Measurements from ENCODE around the gene RAE1.

GRCh38 chr20:57335392-57335791, 15.7 kb upstream of the RAE1 start:
- TF ChIP-seq POLR2A (IDR thresholded peaks at IDR 0.05) = no peak
- TF ChIP-seq, protein P1, sequence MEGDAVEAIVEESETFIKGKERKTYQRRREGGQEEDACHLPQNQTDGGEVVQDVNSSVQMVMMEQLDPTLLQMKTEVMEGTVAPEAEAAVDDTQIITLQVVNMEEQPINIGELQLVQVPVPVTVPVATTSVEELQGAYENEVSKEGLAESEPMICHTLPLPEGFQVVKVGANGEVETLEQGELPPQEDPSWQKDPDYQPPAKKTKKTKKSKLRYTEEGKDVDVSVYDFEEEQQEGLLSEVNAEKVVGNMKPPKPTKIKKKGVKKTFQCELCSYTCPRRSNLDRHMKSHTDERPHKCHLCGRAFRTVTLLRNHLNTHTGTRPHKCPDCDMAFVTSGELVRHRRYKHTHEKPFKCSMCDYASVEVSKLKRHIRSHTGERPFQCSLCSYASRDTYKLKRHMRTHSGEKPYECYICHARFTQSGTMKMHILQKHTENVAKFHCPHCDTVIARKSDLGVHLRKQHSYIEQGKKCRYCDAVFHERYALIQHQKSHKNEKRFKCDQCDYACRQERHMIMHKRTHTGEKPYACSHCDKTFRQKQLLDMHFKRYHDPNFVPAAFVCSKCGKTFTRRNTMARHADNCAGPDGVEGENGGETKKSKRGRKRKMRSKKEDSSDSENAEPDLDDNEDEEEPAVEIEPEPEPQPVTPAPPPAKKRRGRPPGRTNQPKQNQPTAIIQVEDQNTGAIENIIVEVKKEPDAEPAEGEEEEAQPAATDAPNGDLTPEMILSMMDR (IDR thresholded peaks at IDR 0.05) = no peak
